ENCODE data around the gene FAM50A. TPM values are rescaled to one million over a fixed set of nuclear protein-coding genes. Genes with fewer than 3 reads are reported as not detected.

The FAM50A gene
- total and polyA plus RNA-seq, 2 of the 4 experiments (the other 2 are of a cell fraction): 46.4 to 119 TPM

DNA sequence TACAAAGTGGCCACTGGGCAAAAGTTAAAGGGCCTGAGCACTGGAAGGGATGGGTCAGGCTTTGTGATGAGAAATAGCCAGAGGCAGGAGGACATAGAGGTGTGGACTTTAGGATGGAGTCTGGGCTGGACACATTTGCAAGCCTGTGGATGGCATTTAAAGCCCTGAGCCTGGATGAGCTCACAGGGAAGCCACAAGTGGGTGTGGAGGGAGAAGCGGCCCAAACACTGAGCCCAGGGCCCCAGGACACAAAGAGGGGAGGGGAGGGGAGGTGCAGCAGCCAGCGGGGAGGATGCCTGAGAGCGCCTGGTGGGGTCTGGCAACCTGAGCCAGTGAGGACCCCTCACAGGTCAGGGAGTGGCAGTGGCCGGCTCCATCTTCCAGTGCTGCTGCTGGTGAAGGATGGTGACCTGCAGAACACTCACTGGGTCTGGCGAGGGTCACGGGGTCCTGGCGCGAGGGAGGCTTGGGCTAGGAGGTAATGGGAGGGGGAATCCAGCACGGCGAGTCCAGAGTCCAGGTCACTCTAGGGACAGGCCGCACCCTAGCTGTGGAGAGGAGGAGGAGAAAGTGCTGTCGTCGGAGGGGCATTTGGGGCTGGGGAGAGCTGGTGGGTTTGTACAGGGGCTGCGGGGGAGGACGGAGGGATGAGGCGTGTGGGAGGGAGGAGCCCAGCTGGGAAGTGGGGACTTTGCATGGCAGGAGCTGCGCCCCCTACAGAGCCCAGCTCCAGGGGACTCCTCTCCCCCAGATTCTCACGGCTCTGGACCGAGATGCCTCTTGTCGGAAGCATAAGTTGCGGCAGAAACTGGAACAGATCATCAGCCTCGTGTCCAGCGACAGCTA is 28.1 kb downstream of the FAM50A start:
- CTCF ChIA-PET: no interaction called here
- WGBS, 2 experiments (ENCODE audit: extremely low coverage in 2 of 2, insufficient read length in 1 of 2): 74% methylated on average over 4 of the region's 23 CpGs; no CpG with 5 or more reads in 1 of the 2 experiments
- H3K18ac ChIP-seq (ENCODE audit: low read depth, low read length): no peak overlapping the region
- H3K27ac ChIP-seq (ENCODE audit: insufficient read depth, low read length): no peak overlapping the region
- DNase-seq (no peak), ATAC-seq (ENCODE audit: low read depth) (no peak)
- H2BK20ac ChIP-seq (ENCODE audit: low read depth, low read length): no peak overlapping the region
- H4K91ac ChIP-seq (ENCODE audit: insufficient read depth, low read depth, low read length): no peak overlapping the region
- H3K4me1 ChIP-seq (ENCODE audit: control insufficient read depth, insufficient read depth, low read length): no peaks in the 10 kb centered on the region
- H3K9ac ChIP-seq (ENCODE audit: low read depth, low read length): no peak overlapping the region
- in situ Hi-C loops (cut with MboI; ENCODE audit: low sequenced_read_pairs) (no loop called here), dilution Hi-C loops (cut with HindIII; ENCODE audit: low sequenced_read_pairs, unreplicated experiment) (no loop called here), intact Hi-C loops (cut with micrococcal nuclease) (no loop called here)
- H4K5ac ChIP-seq (ENCODE audit: low read depth, low read length): no peak overlapping the region
- H2BK5ac ChIP-seq (ENCODE audit: low read depth, low read length, poor library complexity, severe bottlenecking): no peak overlapping the region
- H3K36me3 ChIP-seq (ENCODE audit: control insufficient read depth, insufficient read depth, low read length): peaks cover 52% of the 10 kb centered on the region
- no peak overlapping the region for H3K4ac ChIP-seq (ENCODE audit: low read depth, low read length)
- H3K4me3 ChIP-seq (ENCODE audit: insufficient read depth, low read depth, low read length): no peak overlapping the region
- no peaks in the 10 kb centered on the region; a peak in 1 of 4 replicates for H3K79me1 ChIP-seq (ENCODE audit: low read depth in 1 of 2, low read length in 2 of 2)
- no peak overlapping the region for H3K23ac ChIP-seq (ENCODE audit: low read depth, low read length)
- no peak overlapping the region for H2AK5ac ChIP-seq (ENCODE audit: low read depth, low read length)
- peaks cover 2% of the 10 kb centered on the region; the same call in 1 of the 2 replicates for H3K9me3 ChIP-seq (ENCODE audit: control insufficient read depth, insufficient read depth, low read length)
- H2BK15ac ChIP-seq (ENCODE audit: low read depth, low read length): no peak overlapping the region
- H2AK9ac ChIP-seq (replicated peaks; ENCODE audit: low read depth, low read length, poor library complexity): no peak overlapping the region
- H2AFZ ChIP-seq (replicated peaks; ENCODE audit: low read length, poor library complexity): no peak overlapping the region
- H3K56ac ChIP-seq (ENCODE audit: extremely low read depth, insufficient read depth, low read length): no peak overlapping the region
- H2BK120ac ChIP-seq (ENCODE audit: low read depth, low read length): no peak overlapping the region
- H3K27me3 ChIP-seq (ENCODE audit: control insufficient read depth, insufficient read depth, low read length): no peaks in the 10 kb centered on the region
- no peak overlapping the region for H3K4me2 ChIP-seq (ENCODE audit: low read depth, low read length)
- no peak overlapping the region for H4K8ac ChIP-seq (ENCODE audit: low read depth in 2 of 2, low read length in 2 of 2)
- POLR2A ChIA-PET (ENCODE audit: unreplicated experiment): no interaction called here
- no peak overlapping the region for H3K14ac ChIP-seq (replicated peaks; ENCODE audit: low read depth, low read length)
- TF ChIP-seq BHLHE40 (IDR thresholded peaks at IDR 0.05; ENCODE audit: low read depth, low read length): no peak
- no peak for TF ChIP-seq FOS (IDR thresholded peaks at IDR 0.05; ENCODE audit: low read depth, low read length)
- TF ChIP-seq, protein P1, sequence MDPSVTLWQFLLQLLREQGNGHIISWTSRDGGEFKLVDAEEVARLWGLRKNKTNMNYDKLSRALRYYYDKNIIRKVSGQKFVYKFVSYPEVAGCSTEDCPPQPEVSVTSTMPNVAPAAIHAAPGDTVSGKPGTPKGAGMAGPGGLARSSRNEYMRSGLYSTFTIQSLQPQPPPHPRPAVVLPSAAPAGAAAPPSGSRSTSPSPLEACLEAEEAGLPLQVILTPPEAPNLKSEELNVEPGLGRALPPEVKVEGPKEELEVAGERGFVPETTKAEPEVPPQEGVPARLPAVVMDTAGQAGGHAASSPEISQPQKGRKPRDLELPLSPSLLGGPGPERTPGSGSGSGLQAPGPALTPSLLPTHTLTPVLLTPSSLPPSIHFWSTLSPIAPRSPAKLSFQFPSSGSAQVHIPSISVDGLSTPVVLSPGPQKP (IDR thresholded peaks at IDR 0.05; ENCODE audit: borderline replicate concordance, low read depth, low read length): no peak
- TF ChIP-seq, protein P2, sequence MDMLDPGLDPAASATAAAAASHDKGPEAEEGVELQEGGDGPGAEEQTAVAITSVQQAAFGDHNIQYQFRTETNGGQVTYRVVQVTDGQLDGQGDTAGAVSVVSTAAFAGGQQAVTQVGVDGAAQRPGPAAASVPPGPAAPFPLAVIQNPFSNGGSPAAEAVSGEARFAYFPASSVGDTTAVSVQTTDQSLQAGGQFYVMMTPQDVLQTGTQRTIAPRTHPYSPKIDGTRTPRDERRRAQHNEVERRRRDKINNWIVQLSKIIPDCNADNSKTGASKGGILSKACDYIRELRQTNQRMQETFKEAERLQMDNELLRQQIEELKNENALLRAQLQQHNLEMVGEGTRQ (IDR thresholded peaks at IDR 0.05; ENCODE audit: low read depth, low read length): no peak
- no peak for TF ChIP-seq CHD1 (IDR thresholded peaks at IDR 0.05; ENCODE audit: low read depth, low read length)
- TF ChIP-seq RFX5 (IDR thresholded peaks at IDR 0.05; ENCODE audit: low read depth, low read length): no peak
- no peak for TF ChIP-seq POLR2A (IDR thresholded peaks at IDR 0.05; ENCODE audit: low read depth, low read length)
- TF ChIP-seq MXI1 (IDR thresholded peaks at IDR 0.05; ENCODE audit: borderline replicate concordance, low read depth, low read length): no peak
- TF ChIP-seq SMC3 (IDR thresholded peaks at IDR 0.05; ENCODE audit: low read depth, low read length): no peak
- TF ChIP-seq, protein P3, sequence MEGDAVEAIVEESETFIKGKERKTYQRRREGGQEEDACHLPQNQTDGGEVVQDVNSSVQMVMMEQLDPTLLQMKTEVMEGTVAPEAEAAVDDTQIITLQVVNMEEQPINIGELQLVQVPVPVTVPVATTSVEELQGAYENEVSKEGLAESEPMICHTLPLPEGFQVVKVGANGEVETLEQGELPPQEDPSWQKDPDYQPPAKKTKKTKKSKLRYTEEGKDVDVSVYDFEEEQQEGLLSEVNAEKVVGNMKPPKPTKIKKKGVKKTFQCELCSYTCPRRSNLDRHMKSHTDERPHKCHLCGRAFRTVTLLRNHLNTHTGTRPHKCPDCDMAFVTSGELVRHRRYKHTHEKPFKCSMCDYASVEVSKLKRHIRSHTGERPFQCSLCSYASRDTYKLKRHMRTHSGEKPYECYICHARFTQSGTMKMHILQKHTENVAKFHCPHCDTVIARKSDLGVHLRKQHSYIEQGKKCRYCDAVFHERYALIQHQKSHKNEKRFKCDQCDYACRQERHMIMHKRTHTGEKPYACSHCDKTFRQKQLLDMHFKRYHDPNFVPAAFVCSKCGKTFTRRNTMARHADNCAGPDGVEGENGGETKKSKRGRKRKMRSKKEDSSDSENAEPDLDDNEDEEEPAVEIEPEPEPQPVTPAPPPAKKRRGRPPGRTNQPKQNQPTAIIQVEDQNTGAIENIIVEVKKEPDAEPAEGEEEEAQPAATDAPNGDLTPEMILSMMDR (conservative IDR thresholded peaks at IDR 0.05; ENCODE audit: low read depth, low read length): no peak
- H4K20me1 ChIP-seq (ENCODE audit: insufficient read depth, low read length): no peaks in the 10 kb centered on the region; the same call in none of the 2 replicates
- no peaks in the 10 kb centered on the region for H3K9me1 ChIP-seq (ENCODE audit: insufficient read depth, low read length)
- no TSS peak for BruUV-seq (replicated peaks)
